Right lobe of liver (tissue), 4 donors: ENCODE data around the gene SYNGR3.

Experiments used
- POLR2A ChIP-seq: fragments of 450-650 bp; IDR thresholded peaks from one replicate; pipeline ENCODE4 v1.6.1; 2017; ENCODE audit warnings: antibody characterized with exemption, mild to moderate bottlenecking
- TF ChIP-seq, protein P1 (sequence below), 4 donors: fragments of 200-600 bp in 3 of 4; fragments of 450-650 bp in 1 of 4; IDR thresholded peaks; one replicate each; pipeline versions ENCODE4 v1.5.1 to v1.8.0; 2016 to 2022; ENCODE audit warnings: antibody characterized with exemption in 4 of 4, mild to moderate bottlenecking in 2 of 4
- donor health status: DM: no; HTN: no; CAD: no.
- donor health status: DM: no; HTN: no; CAD: no.
- donor health status: DM: no; HTN: yes; CAD: no.

DNA sequence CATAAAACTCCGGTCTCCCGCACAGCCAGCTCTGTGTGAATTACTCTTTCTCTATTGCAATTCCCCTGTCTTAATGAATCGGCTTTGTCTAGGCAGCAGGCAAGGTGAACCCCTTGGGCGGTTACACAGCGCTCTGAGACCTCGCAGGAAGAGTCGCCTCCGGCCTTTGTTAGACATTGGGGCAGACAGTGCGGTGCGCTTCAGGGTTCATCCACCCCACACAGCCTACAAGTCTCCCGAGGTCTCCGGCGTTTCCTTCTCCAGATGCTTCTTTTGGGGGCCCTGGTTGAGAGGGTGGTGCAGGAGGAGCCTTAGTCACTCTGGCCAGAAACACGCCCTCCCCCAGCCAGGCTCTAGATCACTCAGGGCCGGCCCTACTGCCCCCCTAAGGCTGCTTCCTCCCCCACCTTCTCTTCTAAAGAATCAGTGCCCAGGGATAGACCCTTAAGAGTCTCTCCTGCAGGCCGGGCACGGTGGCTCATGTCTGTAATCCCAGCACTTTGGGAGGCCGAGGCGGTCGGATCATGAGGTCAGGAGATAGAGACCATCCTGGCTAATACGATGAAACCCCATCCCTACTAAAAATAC is 45.1 kb upstream of the SYNGR3 start:
- TF ChIP-seq, protein P1, sequence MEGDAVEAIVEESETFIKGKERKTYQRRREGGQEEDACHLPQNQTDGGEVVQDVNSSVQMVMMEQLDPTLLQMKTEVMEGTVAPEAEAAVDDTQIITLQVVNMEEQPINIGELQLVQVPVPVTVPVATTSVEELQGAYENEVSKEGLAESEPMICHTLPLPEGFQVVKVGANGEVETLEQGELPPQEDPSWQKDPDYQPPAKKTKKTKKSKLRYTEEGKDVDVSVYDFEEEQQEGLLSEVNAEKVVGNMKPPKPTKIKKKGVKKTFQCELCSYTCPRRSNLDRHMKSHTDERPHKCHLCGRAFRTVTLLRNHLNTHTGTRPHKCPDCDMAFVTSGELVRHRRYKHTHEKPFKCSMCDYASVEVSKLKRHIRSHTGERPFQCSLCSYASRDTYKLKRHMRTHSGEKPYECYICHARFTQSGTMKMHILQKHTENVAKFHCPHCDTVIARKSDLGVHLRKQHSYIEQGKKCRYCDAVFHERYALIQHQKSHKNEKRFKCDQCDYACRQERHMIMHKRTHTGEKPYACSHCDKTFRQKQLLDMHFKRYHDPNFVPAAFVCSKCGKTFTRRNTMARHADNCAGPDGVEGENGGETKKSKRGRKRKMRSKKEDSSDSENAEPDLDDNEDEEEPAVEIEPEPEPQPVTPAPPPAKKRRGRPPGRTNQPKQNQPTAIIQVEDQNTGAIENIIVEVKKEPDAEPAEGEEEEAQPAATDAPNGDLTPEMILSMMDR (IDR thresholded peaks at IDR 0.05) = no peak
- TF ChIP-seq POLR2A = no peak
